Measurements from ENCODE around the gene GALNT15.
A peak's percentile ranks its signal among the peaks of the same experiment; 100 is the strongest.

GALNT15 gene

GRCh38 chr3:16247282-16248061 lies 73.0 kb downstream of the GALNT15 start:
- H3K4me2 ChIP-seq (ENCODE audit: insufficient read depth, low read length): peak overlapping the region; percentile 38
- TF ChIP-seq, protein P1, sequence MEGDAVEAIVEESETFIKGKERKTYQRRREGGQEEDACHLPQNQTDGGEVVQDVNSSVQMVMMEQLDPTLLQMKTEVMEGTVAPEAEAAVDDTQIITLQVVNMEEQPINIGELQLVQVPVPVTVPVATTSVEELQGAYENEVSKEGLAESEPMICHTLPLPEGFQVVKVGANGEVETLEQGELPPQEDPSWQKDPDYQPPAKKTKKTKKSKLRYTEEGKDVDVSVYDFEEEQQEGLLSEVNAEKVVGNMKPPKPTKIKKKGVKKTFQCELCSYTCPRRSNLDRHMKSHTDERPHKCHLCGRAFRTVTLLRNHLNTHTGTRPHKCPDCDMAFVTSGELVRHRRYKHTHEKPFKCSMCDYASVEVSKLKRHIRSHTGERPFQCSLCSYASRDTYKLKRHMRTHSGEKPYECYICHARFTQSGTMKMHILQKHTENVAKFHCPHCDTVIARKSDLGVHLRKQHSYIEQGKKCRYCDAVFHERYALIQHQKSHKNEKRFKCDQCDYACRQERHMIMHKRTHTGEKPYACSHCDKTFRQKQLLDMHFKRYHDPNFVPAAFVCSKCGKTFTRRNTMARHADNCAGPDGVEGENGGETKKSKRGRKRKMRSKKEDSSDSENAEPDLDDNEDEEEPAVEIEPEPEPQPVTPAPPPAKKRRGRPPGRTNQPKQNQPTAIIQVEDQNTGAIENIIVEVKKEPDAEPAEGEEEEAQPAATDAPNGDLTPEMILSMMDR (IDR thresholded peaks at IDR 0.05; ENCODE audit: borderline replicate concordance, extremely low read depth, low read length, poor library complexity, severe bottlenecking): peak; percentile 97
- TF ChIP-seq EZH2 (IDR thresholded peaks at IDR 0.05; ENCODE audit: borderline replicate concordance, low read depth, low read length, severe bottlenecking): no peak
- H3K9me3 ChIP-seq (ENCODE audit: insufficient read depth, low read length, severe bottlenecking): no peaks in the 10 kb centered on the region
- peak overlapping the region; percentile 60 for H2AFZ ChIP-seq (ENCODE audit: low read depth, low read length)
- no peaks in the 10 kb centered on the region for H3K79me2 ChIP-seq (ENCODE audit: insufficient read depth, low read length)
- peak overlapping the region; percentile 23; the same call in 1 of the 2 replicates for H3K27ac ChIP-seq (ENCODE audit: low read length)
- ATAC-seq (ENCODE audit: insufficient read depth, low read depth) (peak; percentile 97), DNase-seq (peak; percentile 87)
- no peaks in the 10 kb centered on the region for H3K36me3 ChIP-seq (ENCODE audit: insufficient read depth, low read length)
- H4K20me1 ChIP-seq (ENCODE audit: insufficient read depth, low read length): no peaks in the 10 kb centered on the region
- no peak overlapping the region for H3K4me3 ChIP-seq (ENCODE audit: low read depth in 1 of 2, low read length in 2 of 2)
- 0 out of 2 replicates have a peak overlapping the region, but pooled peaks have one; percentile 3 for H3K9ac ChIP-seq (ENCODE audit: low read depth, low read length)
- H3K4me1 ChIP-seq (ENCODE audit: insufficient read depth, low read length): peaks cover 11% of the 10 kb centered on the region
- no peaks in the 10 kb centered on the region for H3K27me3 ChIP-seq (ENCODE audit: insufficient read depth, low read length, poor library complexity)

GRCh38 chr3:16248556-16248955 lies 74.1 kb downstream of the GALNT15 start:
- no peak overlapping the region for H2AFZ ChIP-seq (ENCODE audit: low read depth, low read length)
- H3K9ac ChIP-seq (ENCODE audit: low read depth, low read length): no peak overlapping the region
- TF ChIP-seq, protein P1 (IDR thresholded peaks at IDR 0.05; ENCODE audit: borderline replicate concordance, extremely low read depth, low read length, poor library complexity, severe bottlenecking): peak; percentile 12
- TF ChIP-seq EZH2 (IDR thresholded peaks at IDR 0.05; ENCODE audit: borderline replicate concordance, low read depth, low read length, severe bottlenecking): no peak
- ATAC-seq (ENCODE audit: insufficient read depth, low read depth): no peak
- no peak overlapping the region for H3K4me2 ChIP-seq (ENCODE audit: insufficient read depth, low read length)
- H3K4me3 ChIP-seq (ENCODE audit: low read depth in 1 of 2, low read length in 2 of 2): no peak overlapping the region
- no peaks in the 10 kb centered on the region for H3K79me2 ChIP-seq (ENCODE audit: insufficient read depth, low read length)
- peaks cover 11% of the 10 kb centered on the region for H3K4me1 ChIP-seq (ENCODE audit: insufficient read depth, low read length)
- H4K20me1 ChIP-seq (ENCODE audit: insufficient read depth, low read length): no peaks in the 10 kb centered on the region
- H3K27me3 ChIP-seq (ENCODE audit: insufficient read depth, low read length, poor library complexity): no peaks in the 10 kb centered on the region
- H3K27ac ChIP-seq (ENCODE audit: low read length): no peak overlapping the region
- no peaks in the 10 kb centered on the region for H3K9me3 ChIP-seq (ENCODE audit: insufficient read depth, low read length, severe bottlenecking)
- DNase-seq: no peak
- H3K36me3 ChIP-seq (ENCODE audit: insufficient read depth, low read length): no peaks in the 10 kb centered on the region

DNA sequence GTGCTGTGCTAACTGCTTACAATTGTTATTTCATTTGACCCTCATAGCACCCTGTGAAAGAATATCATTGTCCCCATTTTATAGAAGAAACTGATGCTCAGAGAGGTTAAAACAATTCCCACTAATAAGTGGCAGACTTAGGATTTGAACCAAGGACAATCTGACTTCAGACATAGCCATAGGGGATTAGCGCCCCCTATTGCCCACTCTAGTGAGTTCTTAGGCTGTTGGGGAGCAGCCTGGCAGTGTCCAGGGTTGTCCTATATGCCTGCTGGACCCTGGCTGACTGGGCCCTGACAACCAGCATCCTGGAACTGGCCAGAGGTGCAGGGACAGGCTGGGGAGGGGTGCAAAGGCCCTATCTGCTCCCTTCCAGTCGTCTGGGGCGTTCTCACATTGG lies 74.9 kb downstream of the GALNT15 start:
- Histone ChIP-seq H3K9me3 (ENCODE audit: insufficient read depth, low read length, severe bottlenecking) (no peaks in the 10 kb centered on the region), H3K9ac (ENCODE audit: low read depth, low read length) (no peak overlapping the region), H4K20me1 (ENCODE audit: insufficient read depth, low read length) (no peaks in the 10 kb centered on the region), H3K36me3 (ENCODE audit: insufficient read depth, low read length) (no peaks in the 10 kb centered on the region), H2AFZ (ENCODE audit: low read depth, low read length) (no peak overlapping the region), H3K4me2 (ENCODE audit: insufficient read depth, low read length) (no peak overlapping the region), H3K4me1 (ENCODE audit: insufficient read depth, low read length) (peaks cover 11% of the 10 kb centered on the region), H3K4me3 (ENCODE audit: low read depth in 1 of 2, low read length in 2 of 2) (no peak overlapping the region), H3K27me3 (ENCODE audit: insufficient read depth, low read length, poor library complexity) (no peaks in the 10 kb centered on the region), H3K27ac (ENCODE audit: low read length) (no peak overlapping the region), H3K79me2 (ENCODE audit: insufficient read depth, low read length) (no peaks in the 10 kb centered on the region)
- TF ChIP-seq, protein P1 (IDR thresholded peaks at IDR 0.05; ENCODE audit: borderline replicate concordance, extremely low read depth, low read length, poor library complexity, severe bottlenecking): peak; percentile 62
- no peak for TF ChIP-seq EZH2 (IDR thresholded peaks at IDR 0.05; ENCODE audit: borderline replicate concordance, low read depth, low read length, severe bottlenecking)
- DNase-seq (peak; percentile 32), ATAC-seq (ENCODE audit: insufficient read depth, low read depth) (no peak)
